Fibroblast of peridontal ligament (primary cell): ENCODE data around the gene CC2D2B.
A peak's percentile ranks its signal among the peaks of the same experiment; 100 is the strongest.
"Not testable (repeated sequence)": the region's sequence is repeated elsewhere in the genome, so short reads cannot be mapped to it uniquely, and the experiment has no call there.

Experiments used
- DNase-seq: peaks from one replicate; pipeline ENCODE4 v3.0.0-alpha.2; 2010; ENCODE audit errors: extremely low read depth

Gene CC2D2B

GRCh38 chr10:95907456-95908253 lies at the start of gene CC2D2B:
Gene CC2D2B, plus strand, starts transcription at chr10:95907975. Its CDS starts 3,349 bp downstream, at chr10:95911324.
- peak; percentile 76 for DNase-seq

GRCh38 chr10:95860166-95860940 lies 47.4 kb upstream of the CC2D2B start:
- DNase-seq = no peak

GRCh38 chr10:95861386-95861785 lies 46.4 kb upstream of the CC2D2B start:
- DNase-seq = no peak

- DNase-seq = peak; percentile 90
Measured at GRCh38 chr10:95864906-95865813, 42.6 kb upstream of the CC2D2B start.

GRCh38 chr10:95865814-95866466 lies 41.8 kb upstream of the CC2D2B start:
- DNase-seq = no peak

- no peak for DNase-seq
Measured at GRCh38 chr10:95866467-95866842, 41.3 kb upstream of the CC2D2B start.

- no peak for DNase-seq
Measured at GRCh38 chr10:95867866-95868265, 39.9 kb upstream of the CC2D2B start.

GRCh38 chr10:95872158-95872711 lies 35.5 kb upstream of the CC2D2B start:
- no peak for DNase-seq

- no peak for DNase-seq
Measured at GRCh38 chr10:95873139-95873538, 34.6 kb upstream of the CC2D2B start.

GRCh38 chr10:95873651-95874050 lies 34.1 kb upstream of the CC2D2B start:
- DNase-seq = no peak

- DNase-seq = not testable (repeated sequence)
Measured at GRCh38 chr10:95874783-95875182, 33.0 kb upstream of the CC2D2B start.

GRCh38 chr10:95876756-95877155 lies 31.0 kb upstream of the CC2D2B start:
- DNase-seq = no peak

GRCh38 chr10:95877881-95878280 lies 29.9 kb upstream of the CC2D2B start:
- DNase-seq = no peak

- no peak for DNase-seq
Measured at GRCh38 chr10:95880704-95881103, 27.1 kb upstream of the CC2D2B start.

GRCh38 chr10:95881316-95881715 lies 26.5 kb upstream of the CC2D2B start:
- peak; percentile 15 for DNase-seq

GRCh38 chr10:95889830-95890229 lies 17.9 kb upstream of the CC2D2B start:
- no peak for DNase-seq

GRCh38 chr10:95896071-95896850 lies 11.5 kb upstream of the CC2D2B start:
- no peak for DNase-seq

- not testable (repeated sequence) for DNase-seq
Measured at GRCh38 chr10:95905897-95906580, 1.7 kb upstream of the CC2D2B start.

- peak; percentile 71 for DNase-seq
Measured at GRCh38 chr10:95906677-95907455, 909 bp upstream of the CC2D2B start.
